Kidney capillary endothelial cell (primary cell): Measurements from ENCODE around the gene IL1RAPL1.

Experiments
- DNase-seq: peaks from one replicate; pipeline ENCODE4 v3.0.0-alpha.2; 2018; ENCODE audit warnings: low spot score

The IL1RAPL1 gene

GRCh38 chrX:29788991-29789699 lies 1201.9 kb downstream of the IL1RAPL1 start:
- DNase-seq = no peak

- no peak for DNase-seq
These were observed 1205.1 kb downstream of the IL1RAPL1 start for GRCh38 chrX:29792335-29792734.

GRCh38 chrX:29797156-29797555 lies 1209.9 kb downstream of the IL1RAPL1 start:
- no peak for DNase-seq

GRCh38 chrX:29798469-29798868 lies 1211.2 kb downstream of the IL1RAPL1 start:
- no peak for DNase-seq

- DNase-seq = no peak
These were observed 1225.9 kb downstream of the IL1RAPL1 start for GRCh38 chrX:29813174-29813573.

GRCh38 chrX:29824176-29824906 lies 1237.1 kb downstream of the IL1RAPL1 start:
- DNase-seq = no peak

- DNase-seq = no peak
These were observed 1239.5 kb downstream of the IL1RAPL1 start for GRCh38 chrX:29826742-29827141.

GRCh38 chrX:29834311-29834710 lies 1247.1 kb downstream of the IL1RAPL1 start:
- DNase-seq = no peak

GRCh38 chrX:29834764-29835163 lies 1247.5 kb downstream of the IL1RAPL1 start:
- no peak for DNase-seq

- DNase-seq = peak; percentile 59
These were observed 1254.5 kb downstream of the IL1RAPL1 start for GRCh38 chrX:29841750-29842149.

GRCh38 chrX:29842552-29842951 lies 1255.3 kb downstream of the IL1RAPL1 start:
- DNase-seq = no peak

- no peak for DNase-seq
These were observed 1264.8 kb downstream of the IL1RAPL1 start for GRCh38 chrX:29851857-29852605.

GRCh38 chrX:29852767-29853166 lies 1265.5 kb downstream of the IL1RAPL1 start:
- no peak for DNase-seq

- no peak for DNase-seq
These were observed 1271.5 kb downstream of the IL1RAPL1 start for GRCh38 chrX:29858714-29859113.

- no peak for DNase-seq
These were observed 1275.0 kb downstream of the IL1RAPL1 start for GRCh38 chrX:29862126-29862677.

GRCh38 chrX:29867971-29868370 lies 1280.7 kb downstream of the IL1RAPL1 start:
- DNase-seq = no peak

GRCh38 chrX:29869837-29870236 lies 1282.6 kb downstream of the IL1RAPL1 start:
- no peak for DNase-seq

- DNase-seq = no peak
These were observed 1283.4 kb downstream of the IL1RAPL1 start for GRCh38 chrX:29870608-29871007.

- no peak for DNase-seq
These were observed 1285.6 kb downstream of the IL1RAPL1 start for GRCh38 chrX:29872831-29873230.

- DNase-seq = no peak
These were observed 1289.5 kb downstream of the IL1RAPL1 start for GRCh38 chrX:29876733-29877132.

GRCh38 chrX:29880977-29881376 lies 1293.7 kb downstream of the IL1RAPL1 start:
- DNase-seq = no peak

GRCh38 chrX:29890004-29890403 lies 1302.8 kb downstream of the IL1RAPL1 start:
- DNase-seq = no peak
